ENCODE data around the gene RIN3. TPM values are rescaled to one million over a fixed set of nuclear protein-coding genes. Genes with fewer than 3 reads are reported as not detected.

RIN3 gene
- total RNA-seq, 1 donor from 2014 or later: 70.6 TPM

- Histone ChIP-seq H3K36me3 (no peaks in the 10 kb centered on the region), H3K27ac (no peak overlapping the region), H3K27me3 (ENCODE audit: low read depth) (no peaks in the 10 kb centered on the region), H3K4me1 (peaks cover 32% of the 10 kb centered on the region), H3K4me3 (no peak overlapping the region), H3K9me3 (no peaks in the 10 kb centered on the region)
- DNase-seq: no peak
- TF ChIP-seq CTCF (IDR thresholded peaks at IDR 0.05): no peak
- no peak for ATAC-seq
- intact Hi-C loops (cut with DNase I): no loop called here
Observed at GRCh38 chr14:92542766-92543554, 29.4 kb downstream of the RIN3 start.

GRCh38 chr14:92544051-92544720 lies 30.6 kb downstream of the RIN3 start:
- intact Hi-C loops (cut with DNase I): no loop called here

GRCh38 chr14:92546347-92547053 lies 32.9 kb downstream of the RIN3 start:
- no peak for ATAC-seq
- no peak overlapping the region for H3K27ac ChIP-seq
- DNase-seq: no peak

More at GRCh38 chr14:92544051-92544720, 30.6 kb downstream of the RIN3 start:
- Histone ChIP-seq H3K27ac (no peak overlapping the region), H3K36me3 (no peaks in the 10 kb centered on the region), H3K4me3 (no peak overlapping the region), H3K9me3 (no peaks in the 10 kb centered on the region), H3K27me3 (ENCODE audit: low read depth) (no peaks in the 10 kb centered on the region), H3K4me1 (peaks cover 32% of the 10 kb centered on the region)
- no peak for ATAC-seq
- DNase-seq: no peak
- TF ChIP-seq CTCF (IDR thresholded peaks at IDR 0.05): no peak

GRCh38 chr14:92549105-92549858 lies 35.7 kb downstream of the RIN3 start:
- Histone ChIP-seq H3K27ac (peak overlapping the region; percentile 77), H3K4me3 (no peak overlapping the region), H3K27me3 (ENCODE audit: low read depth) (no peaks in the 10 kb centered on the region), H3K9me3 (no peaks in the 10 kb centered on the region), H3K4me1 (peaks cover 51% of the 10 kb centered on the region), H3K36me3 (no peaks in the 10 kb centered on the region)
- TF ChIP-seq CTCF (IDR thresholded peaks at IDR 0.05): no peak
- no peak for DNase-seq
- peak; percentile 30 to 45 for ATAC-seq
- intact Hi-C loops (cut with DNase I): no loop called here

More at GRCh38 chr14:92546347-92547053, 32.9 kb downstream of the RIN3 start:
- no peak for TF ChIP-seq CTCF (IDR thresholded peaks at IDR 0.05)
- intact Hi-C loops (cut with DNase I): no loop called here
- Histone ChIP-seq H3K36me3 (no peaks in the 10 kb centered on the region), H3K27me3 (ENCODE audit: low read depth) (no peaks in the 10 kb centered on the region), H3K4me3 (no peak overlapping the region), H3K9me3 (no peaks in the 10 kb centered on the region), H3K4me1 (peaks cover 29% of the 10 kb centered on the region)

GRCh38 chr14:92549859-92550230 lies 36.3 kb downstream of the RIN3 start:
- Histone ChIP-seq H3K36me3 (no peaks in the 10 kb centered on the region), H3K9me3 (no peaks in the 10 kb centered on the region), H3K27me3 (ENCODE audit: low read depth) (no peaks in the 10 kb centered on the region), H3K4me1 (peaks cover 54% of the 10 kb centered on the region), H3K4me3 (no peak overlapping the region), H3K27ac (peak overlapping the region; percentile 77)
- no peak for TF ChIP-seq CTCF (IDR thresholded peaks at IDR 0.05)
- peak; percentile 49 to 66 for ATAC-seq
- intact Hi-C loops (cut with DNase I): no loop called here
- DNase-seq: no peak

All from lower lobe of right lung (tissue), 2 donors.